SK-N-SH (cell line): ENCODE results near the gene MEI4. TPM values are rescaled to one million over a fixed set of nuclear protein-coding genes. Genes with fewer than 3 reads are reported as not detected.

Source experiments
- CTCF ChIA-PET: fragments of 300-600, 350-600 bp; formaldehyde crosslinking; extraction: SDS; loops from one replicate; lab custom pipeline; 2021; lab: Yijun Ruan, JAX
- POLR2A ChIA-PET: fragments of 350-600 bp; sonication (Branson Sonifier 250); formaldehyde crosslinking; extraction: SDS; loops from one replicate; lab custom pipeline; 2020; ENCODE audit warnings: antibody characterized with exemption, inconsistent platforms; lab: Yijun Ruan, JAX
- DNase-seq: peaks from one replicate; pipeline ENCODE4 v3.0.0; 2012
- H2AFZ ChIP-seq: fragments of 200-600 bp; sonication (generic); 2 replicates; pipeline ENCODE4 v1.8.1; 2016; ENCODE audit warnings: antibody characterized with exemption, mild to moderate bottlenecking, low read depth
- H3F3A ChIP-seq: fragments of 200-600 bp; sonication (generic); replicated peaks from 2 replicates; pipeline ENCODE3; 2016; ENCODE audit warnings: antibody characterized with exemption, mild to moderate bottlenecking; ENCODE audit not compliant: insufficient read depth
- H3K27ac ChIP-seq, 2 experiments: fragments of 200-500 bp in 1 of 2; fragments of 200-600 bp in 1 of 2; sonication (Bioruptor generic) in 1 of 2; sonication (generic), shearing (Covaris generic) in 1 of 2; 2 replicates each; pipeline versions ENCODE4 v1.5.1 to v1.6.1; 2014 to 2016; ENCODE audit warnings: low read depth in 2 of 2, inconsistent platforms in 1 of 2, low read length in 1 of 2, mild to moderate bottlenecking in 1 of 2, mixed read lengths in 1 of 2
- H3K27me3 ChIP-seq: fragments of 200-600 bp; sonication (generic), shearing (Covaris generic); 2 replicates; pipeline ENCODE4 v1.6.1; 2016; ENCODE audit warnings: mixed run types; ENCODE audit not compliant: insufficient read depth
- H3K36me3 ChIP-seq, 2 experiments: fragments of 200-500 bp in 1 of 2; fragments of 200-600 bp in 1 of 2; sonication (Bioruptor generic) in 1 of 2; sonication (generic) in 1 of 2; replicated peaks in 1 of 2; 2 replicates each; pipeline versions ENCODE3 to v1.5.1; 2014 to 2016; ENCODE audit warnings: low read length in 1 of 2, mild to moderate bottlenecking in 1 of 2; ENCODE audit not compliant: insufficient read depth in 2 of 2, control insufficient read depth in 1 of 2
- H3K4me1 ChIP-seq, 2 experiments: fragments of 200-500 bp in 1 of 2; fragments of 200-600 bp in 1 of 2; sonication (Bioruptor generic) in 1 of 2; sonication (generic), shearing (Covaris generic) in 1 of 2; 2 replicates each; pipeline versions ENCODE4 v1.5.1 to v1.6.1; 2014 to 2016; ENCODE audit warnings: low read depth in 1 of 2, low read length in 1 of 2, mixed run types in 1 of 2; ENCODE audit not compliant: insufficient read depth in 2 of 2, control insufficient read depth in 1 of 2
- H3K4me2 ChIP-seq: fragments of 200-600 bp; sonication (generic), shearing (Covaris generic); 2 replicates; pipeline ENCODE4 v1.6.1; 2017; ENCODE audit warnings: mixed run types
- H3K4me3 ChIP-seq, 2 experiments: fragments of 200-500 bp in 1 of 2; fragments of 200-600 bp in 1 of 2; sonication (Bioruptor generic) in 1 of 2; sonication (generic), shearing (Covaris generic) in 1 of 2; 2 replicates each; pipeline versions ENCODE4 v1.5.1 to v1.8.1; 2014 to 2016; ENCODE audit warnings: low read depth in 2 of 2, inconsistent platforms in 1 of 2, low read length in 1 of 2, mild to moderate bottlenecking in 1 of 2, mixed read lengths in 1 of 2, moderate library complexity in 1 of 2
- H3K79me2 ChIP-seq: fragments of 200-600 bp; sonication (generic); 2 replicates; pipeline ENCODE4 v1.8.1; 2017; ENCODE audit warnings: mild to moderate bottlenecking; ENCODE audit not compliant: insufficient read depth
- H3K9ac ChIP-seq: fragments of 200-600 bp; sonication (generic); 2 replicates; pipeline ENCODE4 v1.6.1; 2017; ENCODE audit warnings: mixed run types
- H3K9me2 ChIP-seq: fragments of 200-600 bp; sonication (generic); 2 replicates; pipeline ENCODE4 v1.6.1; 2017; ENCODE audit warnings: mixed run types
- H3K9me3 ChIP-seq: fragments of 200-600 bp; sonication (generic); 2 replicates; pipeline ENCODE4 v1.6.1; 2017; ENCODE audit warnings: mixed run types, mild to moderate bottlenecking, moderate library complexity
- H4K20me1 ChIP-seq: fragments of 200-600 bp; sonication (generic); 2 replicates; pipeline ENCODE4 v1.6.1; 2017; ENCODE audit warnings: mild to moderate bottlenecking, mixed run types; ENCODE audit not compliant: insufficient read depth
- EZH2phosphoT487 ChIP-seq: fragments of 200-600 bp; sonication (generic); IDR thresholded peaks from 2 replicates; pipeline ENCODE4 v1.6.1; 2017; ENCODE audit warnings: low read depth, mixed run types, mild to moderate bottlenecking, antibody characterized with exemption, moderate library complexity, borderline replicate concordance
- FOSL2 ChIP-seq: IDR thresholded peaks from 2 replicates; pipeline ENCODE4 v1.4.0; 2012; ENCODE audit warnings: low read depth, mild to moderate bottlenecking, moderate library complexity, borderline replicate concordance
- GABPA ChIP-seq: IDR thresholded peaks from 2 replicates; pipeline ENCODE4 v1.4.0; 2012; ENCODE audit warnings: low read depth, mild to moderate bottlenecking
- JUND ChIP-seq: IDR thresholded peaks from 2 replicates; pipeline ENCODE4 v1.4.0; 2012
- MEF2A ChIP-seq: IDR thresholded peaks from 2 replicates; pipeline ENCODE4 v1.4.0; 2012; ENCODE audit warnings: low read depth, borderline replicate concordance
- MXI1 ChIP-seq: IDR thresholded peaks from 2 replicates; pipeline ENCODE4 v1.6.1; 2012; ENCODE audit warnings: mild to moderate bottlenecking, low read depth, low read length, improper control_type of control experiment
- NFIC ChIP-seq: IDR thresholded peaks from 2 replicates; pipeline ENCODE4 v1.4.0; 2012; ENCODE audit warnings: borderline replicate concordance
- NRF1 ChIP-seq: IDR thresholded peaks from 2 replicates; pipeline ENCODE4 v1.6.1; 2012; ENCODE audit warnings: low read depth, mild to moderate bottlenecking, low read length
- POLR2AphosphoS5 ChIP-seq: IDR thresholded peaks from 2 replicates; pipeline ENCODE4 v1.6.1; 2012; ENCODE audit warnings: low read depth, low read length
- RCOR1 ChIP-seq: fragments of 150-350 bp; IDR thresholded peaks from 2 replicates; pipeline ENCODE4 v1.6.1; 2017; ENCODE audit warnings: antibody characterized with exemption, low read length
- RFX5 ChIP-seq: IDR thresholded peaks from 2 replicates; pipeline ENCODE4 v1.6.1; 2012; ENCODE audit warnings: mild to moderate bottlenecking, improper control_type of control experiment, low read length
- SIN3A ChIP-seq: IDR thresholded peaks from 2 replicates; pipeline ENCODE4 v1.6.1; 2012; ENCODE audit warnings: low read depth, mild to moderate bottlenecking, low read length, moderate library complexity, borderline replicate concordance
- TCF12 ChIP-seq: IDR thresholded peaks from 2 replicates; pipeline ENCODE4 v1.4.0; 2012
- WGBS: methylation state at CpG from one replicate; pipeline ENCODE4 v1.1.6; 2017; ENCODE audit warnings: low lambda C conversion rate; 5-methylcytosine and 5-hydroxymethylcytosine counted together
- polyA plus RNA-seq, 3 experiments: library from polyadenylated mRNA; depleted of rRNA; stranded (reverse); fragments of >200 nt; gene quantifications; 2 replicates each; pipeline ENCODE4 v1.2.3, GENCODE V29; 2012
- TF ChIP-seq, protein P1 (sequence below): IDR thresholded peaks from 2 replicates; pipeline ENCODE4 v1.4.0; 2012; ENCODE audit warnings: low read depth
- TF ChIP-seq, protein P2 (sequence below): fragments of 200-600 bp; sonication (generic); IDR thresholded peaks from 2 replicates; pipeline ENCODE4 v1.6.1; 2017; ENCODE audit warnings: antibody characterized with exemption, mild to moderate bottlenecking, moderate library complexity
- TF ChIP-seq, protein P3 (sequence below): fragments of 150-350 bp; IDR thresholded peaks from 2 replicates; pipeline ENCODE4 v1.6.1; 2016; ENCODE audit warnings: mild to moderate bottlenecking, low read depth, low read length
- TF ChIP-seq, protein P4 (sequence below): IDR thresholded peaks from 2 replicates; pipeline ENCODE4 v1.4.0; 2012; ENCODE audit warnings: low read depth, borderline replicate concordance
- TF ChIP-seq, protein P5 (sequence below): IDR thresholded peaks from 2 replicates; pipeline ENCODE4 v1.6.1; 2012; ENCODE audit warnings: mild to moderate bottlenecking, low read depth, low read length, moderate library complexity
- TF ChIP-seq, protein P6 (sequence below): fragments of 150-350 bp; IDR thresholded peaks from 2 replicates; pipeline ENCODE4 v1.6.1; 2017; ENCODE audit warnings: antibody characterized with exemption, low read length, low read depth, borderline replicate concordance

The MEI4 gene
- polyA plus RNA-seq, 1 of the 3 experiments (the other 2 are of a cell fraction) = not detected

DNA sequence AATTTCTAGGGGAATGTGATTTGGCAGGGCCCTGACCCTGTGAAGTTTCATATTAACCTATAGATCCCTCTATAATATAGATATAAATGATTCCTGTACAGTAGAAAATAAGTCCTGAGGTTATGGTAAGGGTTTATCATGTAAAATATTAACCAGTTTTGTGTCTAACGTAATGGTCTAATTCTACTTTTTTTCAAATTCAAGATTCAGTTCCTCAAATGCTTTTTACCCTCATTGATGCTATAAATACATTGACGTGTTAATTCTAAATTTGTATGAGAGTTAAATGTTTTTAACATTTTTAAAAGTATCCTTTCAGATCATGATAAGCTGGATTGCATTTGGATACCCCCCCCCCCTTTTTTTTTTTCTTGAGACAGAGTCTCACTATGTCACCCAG, 169.4 kb downstream of the MEI4 start:
- Histone ChIP-seq H3K4me2 (no peak overlapping the region), H3F3A (no peaks in the 10 kb centered on the region), H3K79me2 (no peaks in the 10 kb centered on the region), H3K9ac (no peak overlapping the region), H3K27me3 (no peaks in the 10 kb centered on the region), H3K9me2 (no peaks in the 10 kb centered on the region), H4K20me1 (no peaks in the 10 kb centered on the region), H3K27ac (no peak overlapping the region), H3K4me1 (no peaks in the 10 kb centered on the region), H3K9me3 (no peaks in the 10 kb centered on the region), H3K4me3 (no peak overlapping the region), H2AFZ (no peak overlapping the region), H3K36me3 (no peaks in the 10 kb centered on the region)
- ChIA-PET POLR2A (no interaction called here), CTCF (no interaction called here)
- WGBS = 11% methylated on average over 2 of the region's 2 CpGs
- DNase-seq = no peak
- no peak for TF ChIP-seq FOSL2
- no peak for TF ChIP-seq JUND
- TF ChIP-seq SIN3A = no peak
- TF ChIP-seq, protein P1, sequence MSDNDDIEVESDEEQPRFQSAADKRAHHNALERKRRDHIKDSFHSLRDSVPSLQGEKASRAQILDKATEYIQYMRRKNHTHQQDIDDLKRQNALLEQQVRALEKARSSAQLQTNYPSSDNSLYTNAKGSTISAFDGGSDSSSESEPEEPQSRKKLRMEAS = no peak
- no peak for TF ChIP-seq RCOR1
- TF ChIP-seq POLR2AphosphoS5 = no peak
- TF ChIP-seq, protein P2, sequence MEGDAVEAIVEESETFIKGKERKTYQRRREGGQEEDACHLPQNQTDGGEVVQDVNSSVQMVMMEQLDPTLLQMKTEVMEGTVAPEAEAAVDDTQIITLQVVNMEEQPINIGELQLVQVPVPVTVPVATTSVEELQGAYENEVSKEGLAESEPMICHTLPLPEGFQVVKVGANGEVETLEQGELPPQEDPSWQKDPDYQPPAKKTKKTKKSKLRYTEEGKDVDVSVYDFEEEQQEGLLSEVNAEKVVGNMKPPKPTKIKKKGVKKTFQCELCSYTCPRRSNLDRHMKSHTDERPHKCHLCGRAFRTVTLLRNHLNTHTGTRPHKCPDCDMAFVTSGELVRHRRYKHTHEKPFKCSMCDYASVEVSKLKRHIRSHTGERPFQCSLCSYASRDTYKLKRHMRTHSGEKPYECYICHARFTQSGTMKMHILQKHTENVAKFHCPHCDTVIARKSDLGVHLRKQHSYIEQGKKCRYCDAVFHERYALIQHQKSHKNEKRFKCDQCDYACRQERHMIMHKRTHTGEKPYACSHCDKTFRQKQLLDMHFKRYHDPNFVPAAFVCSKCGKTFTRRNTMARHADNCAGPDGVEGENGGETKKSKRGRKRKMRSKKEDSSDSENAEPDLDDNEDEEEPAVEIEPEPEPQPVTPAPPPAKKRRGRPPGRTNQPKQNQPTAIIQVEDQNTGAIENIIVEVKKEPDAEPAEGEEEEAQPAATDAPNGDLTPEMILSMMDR = no peak

DNA sequence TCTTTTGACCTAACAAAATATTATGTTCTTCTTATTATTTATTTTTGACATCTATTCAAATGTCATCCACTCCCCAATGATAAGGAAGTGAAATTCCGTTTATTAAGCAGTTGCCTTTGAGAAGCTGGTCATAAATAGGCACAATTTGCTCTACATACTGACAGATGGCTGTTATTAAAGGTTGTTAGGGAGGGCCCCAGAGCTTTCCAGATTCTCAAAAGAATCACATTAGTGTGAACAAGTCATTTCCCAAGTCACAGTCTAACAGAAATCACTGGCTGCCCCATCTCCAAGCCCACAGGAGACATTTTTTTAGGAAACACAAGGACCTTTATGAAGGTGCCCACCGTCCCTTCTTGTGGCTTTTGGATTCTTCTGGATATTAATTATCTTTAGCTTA, 172.4 kb downstream of the MEI4 start:
- no peak for DNase-seq
- no peaks in the 10 kb centered on the region for H3K27me3 ChIP-seq
- POLR2A ChIA-PET = no interaction called here
- TF ChIP-seq, protein P3, sequence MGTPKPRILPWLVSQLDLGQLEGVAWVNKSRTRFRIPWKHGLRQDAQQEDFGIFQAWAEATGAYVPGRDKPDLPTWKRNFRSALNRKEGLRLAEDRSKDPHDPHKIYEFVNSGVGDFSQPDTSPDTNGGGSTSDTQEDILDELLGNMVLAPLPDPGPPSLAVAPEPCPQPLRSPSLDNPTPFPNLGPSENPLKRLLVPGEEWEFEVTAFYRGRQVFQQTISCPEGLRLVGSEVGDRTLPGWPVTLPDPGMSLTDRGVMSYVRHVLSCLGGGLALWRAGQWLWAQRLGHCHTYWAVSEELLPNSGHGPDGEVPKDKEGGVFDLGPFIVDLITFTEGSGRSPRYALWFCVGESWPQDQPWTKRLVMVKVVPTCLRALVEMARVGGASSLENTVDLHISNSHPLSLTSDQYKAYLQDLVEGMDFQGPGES = no peak
- TF ChIP-seq GABPA = no peak
- TF ChIP-seq EZH2phosphoT487 = no peak
- no peak for TF ChIP-seq MXI1
- TF ChIP-seq, protein P4, sequence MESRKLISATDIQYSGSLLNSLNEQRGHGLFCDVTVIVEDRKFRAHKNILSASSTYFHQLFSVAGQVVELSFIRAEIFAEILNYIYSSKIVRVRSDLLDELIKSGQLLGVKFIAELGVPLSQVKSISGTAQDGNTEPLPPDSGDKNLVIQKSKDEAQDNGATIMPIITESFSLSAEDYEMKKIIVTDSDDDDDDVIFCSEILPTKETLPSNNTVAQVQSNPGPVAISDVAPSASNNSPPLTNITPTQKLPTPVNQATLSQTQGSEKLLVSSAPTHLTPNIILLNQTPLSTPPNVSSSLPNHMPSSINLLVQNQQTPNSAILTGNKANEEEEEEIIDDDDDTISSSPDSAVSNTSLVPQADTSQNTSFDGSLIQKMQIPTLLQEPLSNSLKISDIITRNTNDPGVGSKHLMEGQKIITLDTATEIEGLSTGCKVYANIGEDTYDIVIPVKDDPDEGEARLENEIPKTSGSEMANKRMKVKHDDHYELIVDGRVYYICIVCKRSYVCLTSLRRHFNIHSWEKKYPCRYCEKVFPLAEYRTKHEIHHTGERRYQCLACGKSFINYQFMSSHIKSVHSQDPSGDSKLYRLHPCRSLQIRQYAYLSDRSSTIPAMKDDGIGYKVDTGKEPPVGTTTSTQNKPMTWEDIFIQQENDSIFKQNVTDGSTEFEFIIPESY = no peak
- no peak for TF ChIP-seq NRF1
- no peak for TF ChIP-seq JUND
- TF ChIP-seq TCF12 = no peak
- TF ChIP-seq MEF2A = no peak
- no peak for TF ChIP-seq RFX5
- TF ChIP-seq, protein P5, sequence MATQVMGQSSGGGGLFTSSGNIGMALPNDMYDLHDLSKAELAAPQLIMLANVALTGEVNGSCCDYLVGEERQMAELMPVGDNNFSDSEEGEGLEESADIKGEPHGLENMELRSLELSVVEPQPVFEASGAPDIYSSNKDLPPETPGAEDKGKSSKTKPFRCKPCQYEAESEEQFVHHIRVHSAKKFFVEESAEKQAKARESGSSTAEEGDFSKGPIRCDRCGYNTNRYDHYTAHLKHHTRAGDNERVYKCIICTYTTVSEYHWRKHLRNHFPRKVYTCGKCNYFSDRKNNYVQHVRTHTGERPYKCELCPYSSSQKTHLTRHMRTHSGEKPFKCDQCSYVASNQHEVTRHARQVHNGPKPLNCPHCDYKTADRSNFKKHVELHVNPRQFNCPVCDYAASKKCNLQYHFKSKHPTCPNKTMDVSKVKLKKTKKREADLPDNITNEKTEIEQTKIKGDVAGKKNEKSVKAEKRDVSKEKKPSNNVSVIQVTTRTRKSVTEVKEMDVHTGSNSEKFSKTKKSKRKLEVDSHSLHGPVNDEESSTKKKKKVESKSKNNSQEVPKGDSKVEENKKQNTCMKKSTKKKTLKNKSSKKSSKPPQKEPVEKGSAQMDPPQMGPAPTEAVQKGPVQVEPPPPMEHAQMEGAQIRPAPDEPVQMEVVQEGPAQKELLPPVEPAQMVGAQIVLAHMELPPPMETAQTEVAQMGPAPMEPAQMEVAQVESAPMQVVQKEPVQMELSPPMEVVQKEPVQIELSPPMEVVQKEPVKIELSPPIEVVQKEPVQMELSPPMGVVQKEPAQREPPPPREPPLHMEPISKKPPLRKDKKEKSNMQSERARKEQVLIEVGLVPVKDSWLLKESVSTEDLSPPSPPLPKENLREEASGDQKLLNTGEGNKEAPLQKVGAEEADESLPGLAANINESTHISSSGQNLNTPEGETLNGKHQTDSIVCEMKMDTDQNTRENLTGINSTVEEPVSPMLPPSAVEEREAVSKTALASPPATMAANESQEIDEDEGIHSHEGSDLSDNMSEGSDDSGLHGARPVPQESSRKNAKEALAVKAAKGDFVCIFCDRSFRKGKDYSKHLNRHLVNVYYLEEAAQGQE = no peak
- no peak for TF ChIP-seq NFIC
- no peak for TF ChIP-seq RCOR1
- TF ChIP-seq, protein P6, sequence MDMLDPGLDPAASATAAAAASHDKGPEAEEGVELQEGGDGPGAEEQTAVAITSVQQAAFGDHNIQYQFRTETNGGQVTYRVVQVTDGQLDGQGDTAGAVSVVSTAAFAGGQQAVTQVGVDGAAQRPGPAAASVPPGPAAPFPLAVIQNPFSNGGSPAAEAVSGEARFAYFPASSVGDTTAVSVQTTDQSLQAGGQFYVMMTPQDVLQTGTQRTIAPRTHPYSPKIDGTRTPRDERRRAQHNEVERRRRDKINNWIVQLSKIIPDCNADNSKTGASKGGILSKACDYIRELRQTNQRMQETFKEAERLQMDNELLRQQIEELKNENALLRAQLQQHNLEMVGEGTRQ = no peak

More for the DNA sequence above, 172.4 kb downstream of the MEI4 start:
- Histone ChIP-seq H3F3A (no peaks in the 10 kb centered on the region), H3K9me2 (no peaks in the 10 kb centered on the region), H4K20me1 (no peaks in the 10 kb centered on the region), H3K9me3 (no peaks in the 10 kb centered on the region), H3K27ac (no peak overlapping the region), H3K4me2 (no peak overlapping the region), H3K36me3 (no peaks in the 10 kb centered on the region), H3K79me2 (no peaks in the 10 kb centered on the region), H2AFZ (no peak overlapping the region), H3K9ac (no peak overlapping the region), H3K4me3 (no peak overlapping the region), H3K4me1 (no peaks in the 10 kb centered on the region)
- CTCF ChIA-PET = no interaction called here
- 0% methylated on average over 2 of the region's 2 CpGs for WGBS
